SK-N-SH (cell line): ENCODE results near the gene EBF4. TPM values are rescaled to one million over a fixed set of nuclear protein-coding genes. Genes with fewer than 3 reads are reported as not detected.

Experiments
- CTCF ChIA-PET: fragments of 300-600, 350-600 bp; formaldehyde crosslinking; extraction: SDS; loops from one replicate; lab custom pipeline; 2021; lab: Yijun Ruan, JAX
- POLR2A ChIA-PET: fragments of 350-600 bp; sonication (Branson Sonifier 250); formaldehyde crosslinking; extraction: SDS; loops from one replicate; lab custom pipeline; 2020; ENCODE audit warnings: antibody characterized with exemption, inconsistent platforms; lab: Yijun Ruan, JAX
- DNase-seq: peaks from one replicate; pipeline ENCODE4 v3.0.0; 2012
- H2AFZ ChIP-seq: fragments of 200-600 bp; sonication (generic); 2 replicates; pipeline ENCODE4 v1.8.1; 2016; ENCODE audit warnings: antibody characterized with exemption, mild to moderate bottlenecking, low read depth
- H3F3A ChIP-seq: fragments of 200-600 bp; sonication (generic); replicated peaks from 2 replicates; pipeline ENCODE3; 2016; ENCODE audit warnings: antibody characterized with exemption, mild to moderate bottlenecking; ENCODE audit not compliant: insufficient read depth
- H3K27ac ChIP-seq, 2 experiments: fragments of 200-500 bp in 1 of 2; fragments of 200-600 bp in 1 of 2; sonication (Bioruptor generic) in 1 of 2; sonication (generic), shearing (Covaris generic) in 1 of 2; 2 replicates each; pipeline versions ENCODE4 v1.5.1 to v1.6.1; 2014 to 2016; ENCODE audit warnings: low read depth in 2 of 2, inconsistent platforms in 1 of 2, low read length in 1 of 2, mild to moderate bottlenecking in 1 of 2, mixed read lengths in 1 of 2
- H3K27me3 ChIP-seq: fragments of 200-600 bp; sonication (generic), shearing (Covaris generic); 2 replicates; pipeline ENCODE4 v1.6.1; 2016; ENCODE audit warnings: mixed run types; ENCODE audit not compliant: insufficient read depth
- H3K36me3 ChIP-seq, 2 experiments: fragments of 200-500 bp in 1 of 2; fragments of 200-600 bp in 1 of 2; sonication (Bioruptor generic) in 1 of 2; sonication (generic) in 1 of 2; replicated peaks in 1 of 2; 2 replicates each; pipeline versions ENCODE3 to v1.5.1; 2014 to 2016; ENCODE audit warnings: low read length in 1 of 2, mild to moderate bottlenecking in 1 of 2; ENCODE audit not compliant: insufficient read depth in 2 of 2, control insufficient read depth in 1 of 2
- H3K4me1 ChIP-seq, 2 experiments: fragments of 200-500 bp in 1 of 2; fragments of 200-600 bp in 1 of 2; sonication (Bioruptor generic) in 1 of 2; sonication (generic), shearing (Covaris generic) in 1 of 2; 2 replicates each; pipeline versions ENCODE4 v1.5.1 to v1.6.1; 2014 to 2016; ENCODE audit warnings: low read depth in 1 of 2, low read length in 1 of 2, mixed run types in 1 of 2; ENCODE audit not compliant: insufficient read depth in 2 of 2, control insufficient read depth in 1 of 2
- H3K4me2 ChIP-seq: fragments of 200-600 bp; sonication (generic), shearing (Covaris generic); 2 replicates; pipeline ENCODE4 v1.6.1; 2017; ENCODE audit warnings: mixed run types
- H3K4me3 ChIP-seq, 2 experiments: fragments of 200-500 bp in 1 of 2; fragments of 200-600 bp in 1 of 2; sonication (Bioruptor generic) in 1 of 2; sonication (generic), shearing (Covaris generic) in 1 of 2; 2 replicates each; pipeline versions ENCODE4 v1.5.1 to v1.8.1; 2014 to 2016; ENCODE audit warnings: low read depth in 2 of 2, inconsistent platforms in 1 of 2, low read length in 1 of 2, mild to moderate bottlenecking in 1 of 2, mixed read lengths in 1 of 2, moderate library complexity in 1 of 2
- H3K79me2 ChIP-seq: fragments of 200-600 bp; sonication (generic); 2 replicates; pipeline ENCODE4 v1.8.1; 2017; ENCODE audit warnings: mild to moderate bottlenecking; ENCODE audit not compliant: insufficient read depth
- H3K9ac ChIP-seq: fragments of 200-600 bp; sonication (generic); 2 replicates; pipeline ENCODE4 v1.6.1; 2017; ENCODE audit warnings: mixed run types
- H3K9me2 ChIP-seq: fragments of 200-600 bp; sonication (generic); 2 replicates; pipeline ENCODE4 v1.6.1; 2017; ENCODE audit warnings: mixed run types
- H3K9me3 ChIP-seq: fragments of 200-600 bp; sonication (generic); 2 replicates; pipeline ENCODE4 v1.6.1; 2017; ENCODE audit warnings: mixed run types, mild to moderate bottlenecking, moderate library complexity
- H4K20me1 ChIP-seq: fragments of 200-600 bp; sonication (generic); 2 replicates; pipeline ENCODE4 v1.6.1; 2017; ENCODE audit warnings: mild to moderate bottlenecking, mixed run types; ENCODE audit not compliant: insufficient read depth
- EP300 ChIP-seq, 2 experiments: IDR thresholded peaks; 2 replicates each; pipeline versions ENCODE4 v1.4.0 to v1.6.1; 2012; ENCODE audit warnings: borderline replicate concordance in 1 of 2, low read depth in 1 of 2, low read length in 1 of 2
- EZH2phosphoT487 ChIP-seq: fragments of 200-600 bp; sonication (generic); IDR thresholded peaks from 2 replicates; pipeline ENCODE4 v1.6.1; 2017; ENCODE audit warnings: low read depth, mixed run types, mild to moderate bottlenecking, antibody characterized with exemption, moderate library complexity, borderline replicate concordance
- FOXJ3 ChIP-seq: sonication (generic); formaldehyde crosslinking; IDR thresholded peaks from 2 replicates; pipeline ENCODE4 v1.5.1; 2020; ENCODE audit warnings: mild to moderate bottlenecking, missing genetic modification reagents
- FOXM1 ChIP-seq: IDR thresholded peaks from 2 replicates; pipeline ENCODE4 v1.4.0; 2012; ENCODE audit warnings: low read depth, mild to moderate bottlenecking
- JUND ChIP-seq: IDR thresholded peaks from 2 replicates; pipeline ENCODE4 v1.4.0; 2012
- MAX ChIP-seq: IDR thresholded peaks from 2 replicates; pipeline ENCODE4 v1.4.0; 2012; ENCODE audit warnings: low read depth
- MEF2A ChIP-seq: IDR thresholded peaks from 2 replicates; pipeline ENCODE4 v1.4.0; 2012; ENCODE audit warnings: low read depth, borderline replicate concordance
- MXI1 ChIP-seq: IDR thresholded peaks from 2 replicates; pipeline ENCODE4 v1.6.1; 2012; ENCODE audit warnings: mild to moderate bottlenecking, low read depth, low read length, improper control_type of control experiment
- PBX3 ChIP-seq: IDR thresholded peaks from 2 replicates; pipeline ENCODE4; 2012
- POLR2AphosphoS5 ChIP-seq: IDR thresholded peaks from 2 replicates; pipeline ENCODE4 v1.6.1; 2012; ENCODE audit warnings: low read depth, low read length
- RAD21 ChIP-seq: IDR thresholded peaks from 2 replicates; pipeline ENCODE4 v1.6.1; 2012; ENCODE audit warnings: mild to moderate bottlenecking, low read length
- RCOR1 ChIP-seq: fragments of 150-350 bp; IDR thresholded peaks from 2 replicates; pipeline ENCODE4 v1.6.1; 2017; ENCODE audit warnings: antibody characterized with exemption, low read length
- SIN3A ChIP-seq: IDR thresholded peaks from 2 replicates; pipeline ENCODE4 v1.6.1; 2012; ENCODE audit warnings: low read depth, mild to moderate bottlenecking, low read length, moderate library complexity, borderline replicate concordance
- TCF12 ChIP-seq: IDR thresholded peaks from 2 replicates; pipeline ENCODE4 v1.4.0; 2012
- YY1 ChIP-seq: IDR thresholded peaks from 2 replicates; pipeline ENCODE4 v1.4.0; 2012; ENCODE audit warnings: low read depth, mild to moderate bottlenecking
- ZBTB33 ChIP-seq: IDR thresholded peaks from 2 replicates; pipeline ENCODE4 v1.4.0; 2012; ENCODE audit warnings: low read depth, borderline replicate concordance
- WGBS: methylation state at CpG from one replicate; pipeline ENCODE4 v1.1.6; 2017; ENCODE audit warnings: low lambda C conversion rate; 5-methylcytosine and 5-hydroxymethylcytosine counted together
- polyA plus RNA-seq, 3 experiments: library from polyadenylated mRNA; depleted of rRNA; stranded (reverse); fragments of >200 nt; gene quantifications; 2 replicates each; pipeline ENCODE4 v1.2.3, GENCODE V29; 2012
- TF ChIP-seq, protein P1 (sequence below): fragments of 200-600 bp; sonication (generic); IDR thresholded peaks from 2 replicates; pipeline ENCODE4 v1.6.1; 2017; ENCODE audit warnings: antibody characterized with exemption, mild to moderate bottlenecking, moderate library complexity
- TF ChIP-seq, protein P2 (sequence below): IDR thresholded peaks from 2 replicates; pipeline ENCODE4 v1.4.0; 2012; ENCODE audit warnings: low read depth, borderline replicate concordance

EBF4 gene
- polyA plus RNA-seq, 1 of the 3 experiments (the other 2 are of a cell fraction): 20.6 TPM

DNA sequence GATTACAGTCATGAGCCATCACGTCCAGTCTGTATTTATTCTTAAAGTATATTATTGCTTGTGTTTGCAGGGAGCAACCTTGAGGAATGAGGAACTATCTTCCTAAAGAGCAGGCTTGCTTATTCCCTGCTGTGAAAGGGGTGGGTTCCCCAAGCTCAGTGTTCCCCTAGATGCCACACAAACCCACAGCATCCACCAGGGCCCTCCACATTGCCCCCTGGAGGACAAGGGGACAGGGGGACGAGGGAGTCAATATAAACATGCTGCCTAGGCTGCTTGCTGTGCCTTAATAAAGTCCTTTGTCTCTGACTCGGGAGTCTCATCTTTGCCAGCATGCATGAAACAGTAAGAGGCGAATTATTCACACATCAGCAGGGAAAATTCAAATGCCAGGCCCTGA, 20.6 kb upstream of the EBF4 start:
- Histone ChIP-seq H3F3A (no peaks in the 10 kb centered on the region), H3K4me2 (no peak overlapping the region), H3K27me3 (no peaks in the 10 kb centered on the region), H3K4me1 (no peaks in the 10 kb centered on the region), H3K9ac (no peak overlapping the region), H4K20me1 (no peaks in the 10 kb centered on the region), H3K27ac (no peak overlapping the region), H3K36me3 (no peaks in the 10 kb centered on the region), H3K9me3 (no peaks in the 10 kb centered on the region), H2AFZ (no peak overlapping the region), H3K9me2 (no peaks in the 10 kb centered on the region), H3K79me2 (no peaks in the 10 kb centered on the region), H3K4me3 (no peak overlapping the region)
- TF ChIP-seq POLR2AphosphoS5: no peak
- TF ChIP-seq, protein P1, sequence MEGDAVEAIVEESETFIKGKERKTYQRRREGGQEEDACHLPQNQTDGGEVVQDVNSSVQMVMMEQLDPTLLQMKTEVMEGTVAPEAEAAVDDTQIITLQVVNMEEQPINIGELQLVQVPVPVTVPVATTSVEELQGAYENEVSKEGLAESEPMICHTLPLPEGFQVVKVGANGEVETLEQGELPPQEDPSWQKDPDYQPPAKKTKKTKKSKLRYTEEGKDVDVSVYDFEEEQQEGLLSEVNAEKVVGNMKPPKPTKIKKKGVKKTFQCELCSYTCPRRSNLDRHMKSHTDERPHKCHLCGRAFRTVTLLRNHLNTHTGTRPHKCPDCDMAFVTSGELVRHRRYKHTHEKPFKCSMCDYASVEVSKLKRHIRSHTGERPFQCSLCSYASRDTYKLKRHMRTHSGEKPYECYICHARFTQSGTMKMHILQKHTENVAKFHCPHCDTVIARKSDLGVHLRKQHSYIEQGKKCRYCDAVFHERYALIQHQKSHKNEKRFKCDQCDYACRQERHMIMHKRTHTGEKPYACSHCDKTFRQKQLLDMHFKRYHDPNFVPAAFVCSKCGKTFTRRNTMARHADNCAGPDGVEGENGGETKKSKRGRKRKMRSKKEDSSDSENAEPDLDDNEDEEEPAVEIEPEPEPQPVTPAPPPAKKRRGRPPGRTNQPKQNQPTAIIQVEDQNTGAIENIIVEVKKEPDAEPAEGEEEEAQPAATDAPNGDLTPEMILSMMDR: 0 out of 2 replicates have a peak, but pooled peaks have one; percentile 19
- WGBS: 15% methylated on average over 4 of the region's 4 CpGs
- POLR2A ChIA-PET: no interaction called here
- DNase-seq: no peak
- CTCF ChIA-PET: interaction anchor here (1.8 to 2.8 kb wide), 2 partner anchors 16 to 150 kb away, joined by 5 to 16 read pairs; no protein-coding TSS in a partner anchor

GRCh38 chr20:2672446-2672845, 20.1 kb upstream of the EBF4 start:
- ChIA-PET CTCF (interaction anchor here (1.8 to 2.8 kb wide), 2 partner anchors 15 to 150 kb away, joined by 5 to 16 read pairs; no protein-coding TSS in a partner anchor), POLR2A (no interaction called here)
- Histone ChIP-seq H2AFZ (no peak overlapping the region), H3K9ac (no peak overlapping the region), H3F3A (no peaks in the 10 kb centered on the region), H3K4me3 (no peak overlapping the region), H4K20me1 (no peaks in the 10 kb centered on the region), H3K4me1 (no peaks in the 10 kb centered on the region), H3K9me2 (no peaks in the 10 kb centered on the region), H3K4me2 (no peak overlapping the region), H3K27me3 (no peaks in the 10 kb centered on the region), H3K27ac (no peak overlapping the region), H3K79me2 (no peaks in the 10 kb centered on the region), H3K36me3 (no peaks in the 10 kb centered on the region), H3K9me3 (no peaks in the 10 kb centered on the region)
- no peak for DNase-seq
- TF ChIP-seq TCF12 (no peak), SIN3A (no peak), ZBTB33 (no peak), RAD21 (no peak), JUND (no peak), YY1 (no peak), MXI1 (no peak), MAX (no peak), EZH2phosphoT487 (no peak), MEF2A (no peak), PBX3 (no peak), FOXM1 (no peak), EP300 (IDR thresholded peaks at IDR 0.05; ENCODE audit: borderline replicate concordance in 1 of 2, low read depth in 1 of 2, low read length in 1 of 2) (no peak), FOXJ3 (CRISPR knock-in tag) (no peak), RCOR1 (no peak)
- TF ChIP-seq, protein P2, sequence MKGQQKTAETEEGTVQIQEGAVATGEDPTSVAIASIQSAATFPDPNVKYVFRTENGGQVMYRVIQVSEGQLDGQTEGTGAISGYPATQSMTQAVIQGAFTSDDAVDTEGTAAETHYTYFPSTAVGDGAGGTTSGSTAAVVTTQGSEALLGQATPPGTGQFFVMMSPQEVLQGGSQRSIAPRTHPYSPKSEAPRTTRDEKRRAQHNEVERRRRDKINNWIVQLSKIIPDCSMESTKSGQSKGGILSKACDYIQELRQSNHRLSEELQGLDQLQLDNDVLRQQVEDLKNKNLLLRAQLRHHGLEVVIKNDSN: no peak
- TF ChIP-seq, protein P1: no peak
- 44% methylated on average over 3 of the region's 3 CpGs for WGBS
